ENCODE data around the gene NEURL1.

The NEURL1 gene

GRCh38 chr10:103612462-103613365 lies 119.2 kb downstream of the NEURL1 start:
- DNase-seq: no peak

GRCh38 chr10:103613616-103614015 lies 120.1 kb downstream of the NEURL1 start:
- DNase-seq: no peak

- no peak for DNase-seq
Measured at GRCh38 chr10:103614306-103615158, 121.0 kb downstream of the NEURL1 start.

GRCh38 chr10:103616705-103617601 lies 123.4 kb downstream of the NEURL1 start:
- DNase-seq: no peak

- no peak for DNase-seq
Measured at GRCh38 chr10:103617602-103618385, 124.3 kb downstream of the NEURL1 start.

GRCh38 chr10:103618575-103619423 lies 125.3 kb downstream of the NEURL1 start:
- DNase-seq: no peak

- DNase-seq: no peak
Measured at GRCh38 chr10:103619424-103620351, 126.2 kb downstream of the NEURL1 start.

- no peak for DNase-seq
Measured at GRCh38 chr10:103620352-103620740, 126.8 kb downstream of the NEURL1 start.

- no peak for DNase-seq
Measured at GRCh38 chr10:103620891-103621782, 127.6 kb downstream of the NEURL1 start.

- DNase-seq: no peak
Measured at GRCh38 chr10:103621783-103622125, 128.2 kb downstream of the NEURL1 start.

- DNase-seq: no peak
Measured at GRCh38 chr10:103622286-103622685, 128.8 kb downstream of the NEURL1 start.

GRCh38 chr10:103622935-103623574 lies 129.6 kb downstream of the NEURL1 start:
- no peak for DNase-seq

GRCh38 chr10:103626178-103626577 lies 132.7 kb downstream of the NEURL1 start:
- DNase-seq: no peak

- no peak for DNase-seq
Measured at GRCh38 chr10:103627111-103627892, 133.8 kb downstream of the NEURL1 start.

GRCh38 chr10:103627893-103628292 lies 134.4 kb downstream of the NEURL1 start:
- DNase-seq: no peak

- no peak for DNase-seq
Measured at GRCh38 chr10:103629581-103629980, 136.1 kb downstream of the NEURL1 start.

- no peak for DNase-seq
Measured at GRCh38 chr10:103630156-103630555, 136.7 kb downstream of the NEURL1 start.
